ENCODE measurements around the gene RNF41. TPM values are rescaled to one million over a fixed set of nuclear protein-coding genes. Genes with fewer than 3 reads are reported as not detected.

RNF41 gene
- total and polyA plus RNA-seq, 5 donors: 17.4 to 63.2 (median 44.9) TPM

DNA sequence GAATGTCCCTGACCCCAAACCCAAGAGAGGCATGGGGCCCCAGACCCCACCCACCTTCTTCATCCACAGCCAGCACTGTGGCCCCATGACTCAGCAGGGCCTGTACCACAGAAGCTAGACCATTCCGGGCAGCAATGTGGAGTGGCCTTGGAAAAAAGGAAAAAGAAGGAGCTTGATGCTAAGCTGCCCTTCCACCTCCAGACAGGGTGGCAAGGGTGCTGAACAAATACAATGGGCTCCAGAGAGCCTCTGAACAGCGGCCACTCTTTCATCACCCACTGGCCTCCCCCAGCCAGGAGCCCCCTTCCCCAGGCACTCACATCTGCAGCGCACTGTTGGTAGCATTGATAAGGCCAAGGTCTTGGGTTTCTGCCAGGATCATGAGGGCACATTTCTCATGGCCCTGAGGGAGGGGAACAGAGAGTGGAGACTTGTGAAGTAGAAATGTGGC lies 22.0 kb upstream of the RNF41 start:
- ATAC-seq (peak in 1 of 2 donors; percentile 6), DNase-seq (no peak)
- H3K4me1 ChIP-seq (ENCODE audit: control insufficient read depth, insufficient read depth, low read length): no peaks in the 10 kb centered on the region
- 49% methylated on average over 3 of the region's 3 CpGs for WGBS
- no peak overlapping the region for H3K27ac ChIP-seq (ENCODE audit: low read length)
- no peaks in the 10 kb centered on the region for H3K9me3 ChIP-seq (ENCODE audit: control insufficient read depth, low read length)
- H3K27me3 ChIP-seq (ENCODE audit: control insufficient read depth, insufficient read depth): no peaks in the 10 kb centered on the region
- intact Hi-C loops (cut with DNase I): loop anchor here in 1 of 4 donors (2.0 kb wide), 1 partner anchor 15 kb away; no protein-coding TSS in a partner anchor
- no peak overlapping the region for H3K4me3 ChIP-seq (ENCODE audit: low read length)

DNA sequence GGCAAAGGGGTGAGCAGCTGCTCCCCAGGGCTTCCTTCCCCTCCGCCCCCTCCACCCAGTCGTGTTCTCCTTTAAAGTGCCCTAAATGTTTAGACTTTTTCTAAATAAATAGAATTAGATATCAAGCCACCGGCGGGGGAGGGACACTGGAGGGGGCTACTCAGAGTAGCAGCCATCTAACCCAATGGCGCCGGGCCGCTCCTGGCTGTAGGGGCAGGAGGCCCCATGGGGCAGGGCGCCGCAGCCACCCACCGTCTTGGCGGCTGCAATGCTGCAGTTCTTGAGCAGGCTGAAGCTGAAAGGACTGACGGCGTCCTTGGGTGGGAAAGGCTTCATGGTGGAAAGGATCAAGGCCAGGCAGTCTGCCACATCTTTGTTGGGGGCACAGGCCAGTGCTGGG lies 21.3 kb upstream of the RNF41 start:
- H3K9me3 ChIP-seq (ENCODE audit: control insufficient read depth, low read length): no peaks in the 10 kb centered on the region

DNA sequence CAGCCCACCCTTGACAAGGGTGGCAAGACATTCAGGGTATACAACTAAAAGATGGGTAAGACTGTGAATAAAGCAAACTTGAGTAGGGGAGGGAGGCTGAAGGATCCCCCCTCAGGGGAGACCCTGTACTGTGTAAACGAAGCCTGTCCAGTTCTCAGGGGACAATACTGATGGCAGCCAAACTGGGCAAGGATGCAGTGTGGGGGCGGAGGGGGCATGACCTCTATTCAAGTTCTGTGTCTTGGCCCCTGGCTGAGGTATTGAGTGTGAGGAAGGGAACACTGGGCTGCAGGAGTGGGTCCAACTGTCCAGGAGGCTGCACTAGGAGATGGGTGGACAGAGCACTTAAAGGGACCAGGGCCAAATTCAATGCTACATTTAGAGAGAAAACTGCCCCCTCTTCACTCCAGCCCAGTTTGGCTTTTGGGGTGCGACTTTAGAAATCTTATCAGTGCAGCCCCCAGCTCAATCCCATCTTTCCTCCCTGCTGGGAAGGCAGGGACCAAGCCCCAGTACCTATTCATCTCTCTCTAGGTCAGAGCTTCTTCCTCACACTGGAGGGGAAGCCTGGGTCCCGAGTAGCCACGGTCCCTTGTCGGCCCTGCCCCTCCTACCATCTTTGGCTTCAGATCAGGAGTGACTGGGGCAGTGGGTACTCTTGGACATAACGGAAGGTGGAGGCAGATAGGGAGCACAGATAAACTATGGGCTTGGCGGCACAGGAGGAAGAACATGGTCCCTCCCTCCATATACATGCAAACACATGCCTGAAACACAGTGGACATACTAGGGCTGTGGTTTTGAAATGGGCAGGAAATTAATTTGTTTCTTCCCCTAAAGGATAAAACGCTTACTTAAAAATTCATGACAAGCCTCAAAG lies 19.9 kb upstream of the RNF41 start:
- H3K27me3 ChIP-seq (ENCODE audit: control insufficient read depth, insufficient read depth): no peaks in the 10 kb centered on the region
- H3K4me3 ChIP-seq (ENCODE audit: low read length): no peak overlapping the region
- 73% methylated on average over 9 of the region's 9 CpGs for WGBS
- no peaks in the 10 kb centered on the region for H3K4me1 ChIP-seq (ENCODE audit: control insufficient read depth, insufficient read depth, low read length)
- no peaks in the 10 kb centered on the region for H3K9me3 ChIP-seq (ENCODE audit: control insufficient read depth, low read length)
- DNase-seq (no peak), ATAC-seq (no peak)
- H3K27ac ChIP-seq (ENCODE audit: low read length): no peak overlapping the region
- intact Hi-C loops (cut with DNase I): no loop called here

More for the DNA sequence above, 21.3 kb upstream of the RNF41 start:
- Histone ChIP-seq H3K27me3 (ENCODE audit: control insufficient read depth, insufficient read depth) (no peaks in the 10 kb centered on the region), H3K4me1 (ENCODE audit: control insufficient read depth, insufficient read depth, low read length) (no peaks in the 10 kb centered on the region), H3K4me3 (ENCODE audit: low read length) (no peak overlapping the region), H3K27ac (ENCODE audit: low read length) (no peak overlapping the region)
- intact Hi-C loops (cut with DNase I): no loop called here
- peak in 1 of 3 donors; percentile 41 for DNase-seq
- ATAC-seq: no peak
- 90% methylated on average over 13 of the region's 13 CpGs for WGBS

DNA sequence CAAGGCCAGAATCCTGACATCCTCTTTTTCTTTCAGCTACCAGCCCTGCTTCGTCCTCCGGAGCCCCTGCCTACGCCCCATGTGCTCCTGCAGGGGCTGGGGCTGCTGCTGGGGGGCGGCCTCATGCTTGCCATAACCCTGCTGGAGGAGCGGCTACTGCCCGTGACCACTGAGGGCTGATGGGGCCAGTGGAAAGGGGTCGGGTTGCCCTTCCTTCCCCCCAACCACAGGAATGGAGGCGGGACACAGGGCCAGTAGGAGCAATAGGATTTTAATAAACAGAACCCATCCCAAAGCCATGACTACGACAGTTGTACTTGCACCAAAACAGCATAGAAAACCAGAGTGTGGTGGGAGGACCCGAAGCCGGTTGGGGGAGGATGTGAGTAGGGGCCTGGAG lies 15.8 kb upstream of the RNF41 start:
- Histone ChIP-seq H3K27ac (ENCODE audit: low read length) (no peak overlapping the region), H3K27me3 (ENCODE audit: control insufficient read depth, insufficient read depth) (no peaks in the 10 kb centered on the region), H3K4me3 (ENCODE audit: low read length) (no peak overlapping the region), H3K4me1 (ENCODE audit: control insufficient read depth, insufficient read depth, low read length) (no peaks in the 10 kb centered on the region), H3K9me3 (ENCODE audit: control insufficient read depth, low read length) (no peaks in the 10 kb centered on the region)
- no peak for DNase-seq
- WGBS: 80% methylated on average over 11 of the region's 11 CpGs
- intact Hi-C loops (cut with DNase I): no loop called here
- no peak for ATAC-seq

DNA sequence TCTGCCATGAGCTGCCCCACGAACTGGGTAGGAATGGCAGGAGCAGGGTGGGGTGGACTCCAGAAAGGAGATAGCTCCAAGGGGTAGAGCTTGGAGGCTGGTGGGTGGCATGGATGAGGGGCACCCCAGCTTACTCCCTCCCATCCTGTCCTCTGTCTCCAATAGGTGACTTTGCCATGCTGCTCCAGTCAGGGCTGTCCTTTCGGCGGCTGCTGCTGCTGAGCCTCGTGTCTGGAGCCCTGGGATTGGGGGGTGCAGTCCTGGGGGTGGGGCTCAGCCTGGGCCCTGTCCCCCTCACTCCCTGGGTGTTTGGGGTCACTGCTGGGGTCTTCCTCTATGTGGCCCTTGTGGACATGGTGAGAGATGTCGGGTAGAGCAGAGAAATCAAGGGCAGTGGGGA lies 15.3 kb upstream of the RNF41 start:
- H3K9me3 ChIP-seq (ENCODE audit: control insufficient read depth, low read length): no peaks in the 10 kb centered on the region
- H3K27me3 ChIP-seq (ENCODE audit: control insufficient read depth, insufficient read depth): no peaks in the 10 kb centered on the region
- DNase-seq (no peak), ATAC-seq (peak in 1 of 2 donors; percentile 15)
- H3K4me1 ChIP-seq (ENCODE audit: control insufficient read depth, insufficient read depth, low read length): no peaks in the 10 kb centered on the region
- WGBS: 59% methylated on average over 5 of the region's 5 CpGs
- no peak overlapping the region for H3K27ac ChIP-seq (ENCODE audit: low read length)
- no peak overlapping the region for H3K4me3 ChIP-seq (ENCODE audit: low read length)
- intact Hi-C loops (cut with DNase I): no loop called here

DNA sequence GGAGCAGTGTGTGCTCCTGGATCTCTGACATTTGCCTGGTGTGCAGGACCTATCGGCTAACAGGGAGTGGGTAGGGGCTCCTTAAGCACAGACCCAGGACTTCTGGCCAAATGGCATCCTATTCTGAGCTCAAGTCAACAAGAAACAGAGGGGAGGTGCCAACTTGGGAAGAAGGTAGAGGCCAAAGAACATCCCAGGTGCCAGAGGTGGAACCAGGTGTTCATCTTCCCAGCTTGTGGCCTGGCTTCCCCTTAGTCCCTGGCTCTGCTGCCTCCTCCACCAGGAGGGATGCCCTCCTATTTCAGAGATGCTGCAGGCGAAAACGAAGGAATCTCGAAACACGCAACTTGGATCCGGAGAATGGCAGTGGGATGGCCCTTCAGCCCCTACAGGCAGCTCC lies 14.4 kb upstream of the RNF41 start:
- intact Hi-C loops (cut with DNase I): no loop called here
- WGBS: 93% methylated on average over 6 of the region's 6 CpGs
- ATAC-seq: no peak
- Histone ChIP-seq H3K27me3 (ENCODE audit: control insufficient read depth, insufficient read depth) (no peaks in the 10 kb centered on the region), H3K4me1 (ENCODE audit: control insufficient read depth, insufficient read depth, low read length) (no peaks in the 10 kb centered on the region), H3K27ac (ENCODE audit: low read length) (no peak overlapping the region), H3K9me3 (ENCODE audit: control insufficient read depth, low read length) (no peaks in the 10 kb centered on the region), H3K4me3 (ENCODE audit: low read length) (no peak overlapping the region)
- no peak for DNase-seq

DNA sequence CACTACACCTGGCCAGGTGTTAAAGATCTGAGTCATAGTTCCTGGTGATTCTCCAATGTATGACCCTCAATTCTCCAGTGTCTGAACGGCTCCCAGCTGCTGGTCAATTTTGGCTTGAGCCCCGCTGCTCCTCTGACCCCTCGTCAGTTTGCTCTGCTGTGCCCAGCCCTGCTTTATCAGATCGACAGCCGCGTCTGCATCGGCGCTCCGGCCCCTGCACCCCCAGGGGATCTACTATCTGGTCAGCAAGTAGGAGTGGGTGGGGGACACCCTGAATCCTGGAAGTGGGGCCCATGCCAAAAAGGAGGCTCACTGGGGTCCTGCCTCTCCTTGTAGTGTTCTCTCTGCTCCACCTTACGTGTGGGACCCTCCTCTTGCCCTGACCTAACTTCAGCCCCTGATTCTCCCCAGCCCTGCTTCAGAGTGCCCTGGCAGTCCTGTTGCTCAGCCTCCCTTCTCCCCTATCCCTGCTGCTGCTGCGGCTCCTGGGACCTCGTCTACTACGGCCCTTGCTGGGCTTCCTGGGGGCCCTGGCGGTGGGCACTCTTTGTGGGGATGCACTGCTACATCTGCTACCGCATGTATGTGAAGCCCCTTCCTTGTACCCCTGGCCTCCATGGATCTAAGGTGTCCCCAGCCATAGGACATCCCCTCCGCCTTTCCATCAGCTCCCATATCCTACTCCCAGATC lies 13.2 kb upstream of the RNF41 start:
- H3K9me3 ChIP-seq (ENCODE audit: control insufficient read depth, low read length): no peaks in the 10 kb centered on the region
- DNase-seq (no peak), ATAC-seq (no peak)
- no peaks in the 10 kb centered on the region for H3K4me1 ChIP-seq (ENCODE audit: control insufficient read depth, insufficient read depth, low read length)
- no peak overlapping the region for H3K27ac ChIP-seq (ENCODE audit: low read length)
- H3K4me3 ChIP-seq (ENCODE audit: low read length): no peak overlapping the region
- no peaks in the 10 kb centered on the region for H3K27me3 ChIP-seq (ENCODE audit: control insufficient read depth, insufficient read depth)
- intact Hi-C loops (cut with DNase I): no loop called here
- WGBS: 58% methylated on average over 16 of the region's 16 CpGs

DNA sequence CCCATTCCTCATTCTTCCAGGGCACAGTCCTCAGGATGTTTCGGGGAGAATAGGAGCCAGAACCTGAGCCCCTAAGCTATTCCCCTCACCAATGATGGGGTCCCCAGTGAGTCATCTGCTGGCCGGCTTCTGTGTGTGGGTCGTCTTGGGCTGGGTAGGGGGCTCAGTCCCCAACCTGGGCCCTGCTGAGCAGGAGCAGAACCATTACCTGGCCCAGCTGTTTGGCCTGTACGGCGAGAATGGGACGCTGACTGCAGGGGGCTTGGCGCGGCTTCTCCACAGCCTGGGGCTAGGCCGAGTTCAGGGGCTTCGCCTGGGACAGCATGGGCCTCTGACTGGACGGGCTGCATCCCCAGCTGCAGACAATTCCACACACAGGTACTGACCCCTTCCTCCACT lies 9.5 kb upstream of the RNF41 start:
- Histone ChIP-seq H3K4me3 (ENCODE audit: low read length) (no peak overlapping the region), H3K9me3 (ENCODE audit: control insufficient read depth, low read length) (no peaks in the 10 kb centered on the region), H3K27me3 (ENCODE audit: control insufficient read depth, insufficient read depth) (no peaks in the 10 kb centered on the region), H3K4me1 (ENCODE audit: control insufficient read depth, insufficient read depth, low read length) (no peaks in the 10 kb centered on the region), H3K27ac (ENCODE audit: low read length) (no peak overlapping the region)
- ATAC-seq (peak in 1 of 2 donors; percentile 5), DNase-seq (no peak)
- intact Hi-C loops (cut with DNase I): no loop called here
- 89% methylated on average over 11 of the region's 11 CpGs for WGBS

DNA sequence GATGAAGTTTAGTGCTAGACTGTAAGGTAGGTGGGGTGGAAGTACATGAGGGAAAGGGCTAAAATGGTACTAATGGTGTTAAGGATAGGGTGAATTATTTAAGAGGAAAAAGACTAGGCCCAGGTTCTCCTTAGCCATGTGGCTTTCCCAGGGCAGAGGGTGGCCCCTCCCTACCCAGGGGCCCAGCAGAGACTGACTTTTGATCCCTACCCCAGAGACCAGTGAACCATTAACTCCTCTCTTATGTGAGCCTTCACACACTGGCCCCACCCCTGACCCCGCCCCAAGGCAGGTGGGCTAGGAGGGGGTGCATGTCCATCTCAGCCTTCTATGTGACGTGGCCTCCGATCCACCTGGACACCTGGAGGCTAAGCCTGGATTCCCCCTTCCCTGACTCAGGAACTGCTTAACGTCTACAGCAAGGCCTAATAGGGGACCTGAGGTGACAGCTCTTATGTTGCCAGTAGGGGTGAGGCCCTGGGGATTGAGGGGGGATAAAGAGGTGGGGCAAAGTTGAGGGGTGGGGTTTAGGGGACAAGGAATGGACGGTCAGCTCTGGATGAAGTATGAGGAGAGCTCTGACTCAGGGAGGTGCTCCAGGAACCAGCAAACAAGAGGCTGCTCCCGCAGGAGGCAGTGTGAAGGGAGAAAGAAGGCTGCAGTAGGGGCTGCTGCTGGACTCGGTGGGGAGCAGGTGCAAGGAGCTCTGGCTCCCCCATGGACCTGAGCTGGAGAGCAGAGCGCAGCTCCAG lies 8.9 kb upstream of the RNF41 start:
- H3K9me3 ChIP-seq (ENCODE audit: control insufficient read depth, low read length): no peaks in the 10 kb centered on the region
- no peaks in the 10 kb centered on the region for H3K4me1 ChIP-seq (ENCODE audit: control insufficient read depth, insufficient read depth, low read length)
- ATAC-seq: peak; percentile 21 to 55
- DNase-seq: no peak
- no peak overlapping the region for H3K4me3 ChIP-seq (ENCODE audit: low read length)
- no peak overlapping the region for H3K27ac ChIP-seq (ENCODE audit: low read length)
- 74% methylated on average over 8 of the region's 8 CpGs for WGBS
- intact Hi-C loops (cut with DNase I): no loop called here
- no peaks in the 10 kb centered on the region for H3K27me3 ChIP-seq (ENCODE audit: control insufficient read depth, insufficient read depth)

DNA sequence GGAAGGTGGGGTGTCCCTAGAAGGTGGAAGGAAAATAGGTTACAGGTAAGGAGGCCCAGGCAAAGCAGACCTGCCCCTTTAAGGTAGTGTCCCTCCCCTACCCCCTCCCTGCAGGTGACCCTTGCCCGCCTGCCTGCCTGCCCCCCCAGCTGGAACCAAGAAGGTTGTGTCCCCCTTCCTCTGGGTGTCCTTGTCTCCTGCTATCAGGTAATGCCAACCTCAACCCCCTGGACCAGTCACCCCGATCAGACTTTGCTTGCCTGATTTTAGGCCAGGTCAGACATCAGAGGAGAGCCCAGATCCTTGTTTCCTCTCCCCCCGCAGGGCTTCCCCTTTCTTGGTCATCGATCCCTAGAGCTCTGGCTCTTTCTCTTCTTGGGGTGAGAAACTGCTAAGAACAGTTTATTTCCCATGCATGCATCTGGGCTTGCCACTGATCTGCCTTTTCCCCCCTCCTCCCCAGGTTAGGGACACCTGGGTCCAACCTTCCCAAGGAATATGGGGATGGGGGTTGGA lies 8.3 kb upstream of the RNF41 start, which contains the start of gene SLC39A5:
Gene SLC39A5 (plus strand): TSS at position 136 of the 516 bp plus-strand sequence. CDS start 1,224 bp downstream, outside the sequence.
- Histone ChIP-seq H3K27me3 (ENCODE audit: control insufficient read depth, insufficient read depth) (no peaks in the 10 kb centered on the region), H3K9me3 (ENCODE audit: control insufficient read depth, low read length) (no peaks in the 10 kb centered on the region), H3K4me1 (ENCODE audit: control insufficient read depth, insufficient read depth, low read length) (no peaks in the 10 kb centered on the region), H3K27ac (ENCODE audit: low read length) (no peak within 1 kb of the TSS), H3K4me3 (ENCODE audit: low read length) (no peak within 1 kb of the TSS)
- no peak for DNase-seq
- intact Hi-C loops (cut with DNase I): loop anchor here in 1 of 4 donors (2.0 kb wide), 1 partner anchor 15 kb away; no protein-coding TSS in a partner anchor
- 78% methylated on average over 4 of the region's 4 CpGs for WGBS
- no peak for ATAC-seq
